ENCODE measurements around the gene UROC1. TPM values are rescaled to one million over a fixed set of nuclear protein-coding genes. Genes with fewer than 3 reads are reported as not detected.

Gene UROC1
- total and polyA plus RNA-seq, 8 donors = 0.08 to 0.24 (median 0.13) TPM; not detected in 3

DNA sequence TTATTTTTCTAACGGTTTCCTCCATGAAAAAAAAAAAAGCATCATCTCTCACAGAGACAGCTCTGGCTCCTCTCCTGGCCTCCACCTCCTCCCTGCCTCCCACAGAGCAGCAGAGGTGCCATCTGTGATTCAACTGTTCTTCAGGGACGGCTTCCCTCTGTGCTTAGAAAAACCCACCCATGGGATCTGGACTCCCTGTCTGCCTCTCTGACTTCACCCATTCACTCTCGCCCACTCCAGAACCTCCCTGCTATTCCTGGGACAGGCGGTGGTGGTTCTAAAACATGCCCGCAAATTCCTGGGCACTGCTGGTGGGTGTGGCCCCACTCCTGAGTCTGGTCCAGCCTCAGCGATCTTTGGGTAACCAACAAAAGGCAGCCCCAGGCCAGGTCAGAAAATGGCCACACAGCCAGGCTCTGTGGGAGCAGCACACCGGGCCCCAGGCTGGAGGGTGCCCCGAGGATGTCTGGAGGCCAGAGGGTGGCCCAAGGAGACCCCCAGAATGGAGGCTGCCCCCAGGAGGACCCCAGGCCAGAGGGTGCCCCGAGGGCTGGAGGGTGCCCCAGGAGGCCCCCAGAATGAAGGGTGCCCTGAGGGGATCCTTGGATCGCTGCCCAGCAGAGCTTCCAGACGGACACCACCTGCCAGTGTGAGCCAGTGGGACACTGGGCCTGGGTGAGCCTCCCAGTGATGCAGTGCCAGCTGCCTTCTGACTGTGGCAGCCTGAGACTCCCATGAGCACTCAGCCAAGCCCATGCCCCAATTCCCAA, 3.7 kb upstream of the UROC1 start:
- ATAC-seq (no peak), DNase-seq (peak in 2 of 4 donors; percentile 27 to 74)
- Histone ChIP-seq H3K4me1 (peaks cover 0 to 17% of the 10 kb centered on the region in 2 donors), H3K36me3 (no peaks in the 10 kb centered on the region), H3K9me3 (no peaks in the 10 kb centered on the region), H3K27me3 (peaks cover 15 to 55% of the 10 kb centered on the region in 2 donors), H3K27ac (no peak overlapping the region), H3K4me3 (no peak overlapping the region)
- intact Hi-C loops (cut with DNase I) = no loop called here
- TF ChIP-seq, protein P1, sequence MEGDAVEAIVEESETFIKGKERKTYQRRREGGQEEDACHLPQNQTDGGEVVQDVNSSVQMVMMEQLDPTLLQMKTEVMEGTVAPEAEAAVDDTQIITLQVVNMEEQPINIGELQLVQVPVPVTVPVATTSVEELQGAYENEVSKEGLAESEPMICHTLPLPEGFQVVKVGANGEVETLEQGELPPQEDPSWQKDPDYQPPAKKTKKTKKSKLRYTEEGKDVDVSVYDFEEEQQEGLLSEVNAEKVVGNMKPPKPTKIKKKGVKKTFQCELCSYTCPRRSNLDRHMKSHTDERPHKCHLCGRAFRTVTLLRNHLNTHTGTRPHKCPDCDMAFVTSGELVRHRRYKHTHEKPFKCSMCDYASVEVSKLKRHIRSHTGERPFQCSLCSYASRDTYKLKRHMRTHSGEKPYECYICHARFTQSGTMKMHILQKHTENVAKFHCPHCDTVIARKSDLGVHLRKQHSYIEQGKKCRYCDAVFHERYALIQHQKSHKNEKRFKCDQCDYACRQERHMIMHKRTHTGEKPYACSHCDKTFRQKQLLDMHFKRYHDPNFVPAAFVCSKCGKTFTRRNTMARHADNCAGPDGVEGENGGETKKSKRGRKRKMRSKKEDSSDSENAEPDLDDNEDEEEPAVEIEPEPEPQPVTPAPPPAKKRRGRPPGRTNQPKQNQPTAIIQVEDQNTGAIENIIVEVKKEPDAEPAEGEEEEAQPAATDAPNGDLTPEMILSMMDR (IDR thresholded peaks at IDR 0.05) = no peak

DNA sequence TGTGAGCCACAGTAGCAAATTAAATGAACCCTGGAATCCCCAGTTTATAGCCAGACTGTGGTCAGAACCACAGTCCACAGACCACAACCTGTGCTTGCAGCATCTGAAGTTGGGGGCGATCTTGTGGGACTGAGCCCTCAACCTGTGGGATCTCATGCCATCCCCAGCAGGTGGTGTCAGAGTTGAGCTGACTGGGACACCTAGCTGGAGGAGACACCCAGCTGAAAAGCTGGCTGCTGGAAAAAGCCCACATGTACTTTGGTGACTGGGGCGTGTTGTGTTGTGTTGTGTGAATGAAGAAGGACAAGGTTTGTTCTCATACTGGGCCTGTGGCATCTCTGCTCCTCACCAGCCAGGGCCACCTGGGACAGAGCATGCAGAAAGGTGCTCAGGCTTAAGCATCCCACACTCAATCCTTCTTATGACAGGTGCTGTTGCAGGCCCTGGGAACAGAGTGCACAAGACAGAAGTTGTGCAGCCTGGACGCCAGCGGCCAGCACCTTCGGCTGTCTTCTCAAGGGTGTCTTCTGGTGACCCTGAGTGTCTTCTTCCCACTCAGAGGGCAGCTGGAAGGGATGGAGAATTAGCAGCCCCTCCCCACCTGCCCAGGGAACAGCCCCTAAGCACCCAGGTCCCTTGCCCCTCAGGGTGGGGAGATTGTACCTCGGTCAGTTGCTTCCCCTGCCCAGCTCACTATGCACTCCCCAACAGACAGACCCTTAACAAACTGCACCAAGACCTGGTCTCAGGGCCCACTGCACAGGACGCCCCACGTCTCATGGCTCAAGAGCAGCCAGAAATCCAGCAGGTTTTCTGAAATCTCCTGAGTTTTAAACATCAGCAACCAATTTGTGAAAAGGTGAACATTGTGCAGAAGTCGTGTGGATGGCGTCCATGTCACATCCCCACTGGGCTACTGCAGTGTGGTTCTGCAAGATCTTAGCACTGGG, 2.2 kb upstream of the UROC1 start:
- TF ChIP-seq, protein P1 (IDR thresholded peaks at IDR 0.05) = no peak
- Histone ChIP-seq H3K4me3 (no peak overlapping the region), H3K9me3 (no peaks in the 10 kb centered on the region), H3K36me3 (no peaks in the 10 kb centered on the region), H3K27ac (no peak overlapping the region), H3K4me1 (peaks cover 0 to 17% of the 10 kb centered on the region in 2 donors), H3K27me3 (peaks cover 15 to 40% of the 10 kb centered on the region in 2 donors)
- peak in 2 of 4 donors; percentile 26 to 46 for DNase-seq
- ATAC-seq = no peak
- intact Hi-C loops (cut with DNase I) = no loop called here

DNA sequence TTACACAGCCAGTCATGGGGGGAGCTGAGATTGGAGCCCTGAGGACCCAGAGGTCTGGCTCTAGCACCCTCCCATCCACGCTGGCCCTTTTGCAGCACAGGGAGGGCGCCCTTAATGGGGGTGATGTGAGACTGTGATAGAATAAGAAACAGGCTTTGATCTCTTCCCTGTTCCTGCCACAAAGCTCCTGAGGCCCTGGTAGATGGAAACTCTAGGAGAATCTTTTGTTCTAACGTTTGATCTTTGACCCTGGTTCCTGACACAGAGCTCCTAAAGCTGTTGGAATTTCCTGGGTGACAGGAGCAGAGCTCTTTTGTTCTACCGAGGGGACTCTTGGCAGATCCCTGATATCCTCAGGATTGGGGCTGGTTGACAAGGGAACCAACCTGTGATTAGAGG, 1.2 kb upstream of the UROC1 start:
- TF ChIP-seq, protein P1 (IDR thresholded peaks at IDR 0.05) = no peak
- ATAC-seq = no peak
- H3K27ac ChIP-seq = no peak overlapping the region
- no peak overlapping the region for H3K4me3 ChIP-seq
- H3K4me1 ChIP-seq = peaks cover 0 to 8% of the 10 kb centered on the region in 2 donors
- H3K27me3 ChIP-seq = peaks cover 12 to 30% of the 10 kb centered on the region in 2 donors
- intact Hi-C loops (cut with DNase I) = no loop called here
- DNase-seq = no peak
- H3K9me3 ChIP-seq = no peaks in the 10 kb centered on the region
- no peaks in the 10 kb centered on the region for H3K36me3 ChIP-seq

DNA sequence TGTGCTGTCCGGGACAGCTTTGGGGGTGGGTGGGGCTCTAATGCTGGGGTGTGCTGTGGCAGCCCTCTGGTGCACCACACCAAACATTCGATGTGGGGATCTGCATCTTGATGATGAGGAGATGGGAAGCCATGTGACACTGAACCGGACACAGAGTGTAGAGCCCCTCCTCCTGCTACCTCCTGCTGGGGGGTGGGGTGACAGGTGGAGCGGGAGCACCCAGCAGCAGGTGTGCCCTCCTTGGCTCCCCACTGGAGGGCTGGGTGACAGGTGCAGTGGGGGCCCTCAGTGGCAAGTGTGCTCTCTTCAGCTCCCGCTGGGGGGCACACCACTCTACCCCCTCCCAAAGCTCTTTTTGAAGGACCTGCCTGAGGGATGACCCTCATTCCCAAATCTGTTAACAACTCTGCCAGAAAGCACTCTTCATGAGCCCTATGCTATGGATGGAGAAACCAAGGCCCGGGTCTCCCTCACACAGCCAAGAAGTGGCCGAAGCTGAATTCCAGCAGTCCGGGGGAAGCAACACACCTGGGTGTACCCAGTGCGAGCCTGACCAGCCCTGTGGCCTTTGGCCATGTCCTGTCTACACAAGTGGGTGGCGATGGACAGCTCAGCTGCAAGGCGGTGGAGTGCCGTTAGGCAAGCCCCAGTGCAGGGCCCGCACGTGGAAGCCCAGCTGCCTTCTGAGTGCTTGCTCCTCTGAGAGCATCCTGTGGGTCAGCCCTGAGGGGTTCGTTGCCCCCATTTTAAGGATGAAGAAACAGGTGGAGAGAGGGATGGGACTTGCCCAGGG, 609 bp upstream of the UROC1 start:
- no peaks in the 10 kb centered on the region for H3K36me3 ChIP-seq
- H3K27ac ChIP-seq = no peak overlapping the region
- H3K9me3 ChIP-seq = no peaks in the 10 kb centered on the region
- DNase-seq (peak in 2 of 4 donors; percentile 28 to 72), ATAC-seq (no peak)
- peaks cover 0 to 5% of the 10 kb centered on the region in 2 donors for H3K4me1 ChIP-seq
- TF ChIP-seq, protein P1 (IDR thresholded peaks at IDR 0.05) = no peak
- no peak overlapping the region for H3K4me3 ChIP-seq
- H3K27me3 ChIP-seq = peaks cover 9 to 24% of the 10 kb centered on the region in 2 donors
- intact Hi-C loops (cut with DNase I) = no loop called here
